IMR-90 (cell line): ENCODE results near the gene LCP1.

Experiments used
- MAFK ChIP-seq: IDR thresholded peaks from 2 replicates; pipeline ENCODE4 v1.6.1; 2012; ENCODE audit warnings: low read depth, low read length, improper control_type of control experiment
- POLR2A ChIP-seq: IDR thresholded peaks from 2 replicates; pipeline ENCODE4 v1.6.1; 2012; ENCODE audit warnings: mild to moderate bottlenecking, low read depth, low read length
- RFX5 ChIP-seq: IDR thresholded peaks from 2 replicates; pipeline ENCODE4 v1.8.0; 2012; ENCODE audit warnings: low read depth, mild to moderate bottlenecking, low read length, moderate library complexity
- SMC3 ChIP-seq: fragments of 150-350 bp; IDR thresholded peaks from 2 replicates; pipeline ENCODE4 v1.6.1; 2016; ENCODE audit warnings: low read depth, mild to moderate bottlenecking, antibody characterized with exemption, low read length, moderate library complexity
- TF ChIP-seq, protein P1 (sequence below): conservative IDR thresholded peaks from 2 replicates; pipeline ENCODE4 v1.5.1; 2012; ENCODE audit warnings: mild to moderate bottlenecking, low read depth, low read length, improper control_type of control experiment

DNA sequence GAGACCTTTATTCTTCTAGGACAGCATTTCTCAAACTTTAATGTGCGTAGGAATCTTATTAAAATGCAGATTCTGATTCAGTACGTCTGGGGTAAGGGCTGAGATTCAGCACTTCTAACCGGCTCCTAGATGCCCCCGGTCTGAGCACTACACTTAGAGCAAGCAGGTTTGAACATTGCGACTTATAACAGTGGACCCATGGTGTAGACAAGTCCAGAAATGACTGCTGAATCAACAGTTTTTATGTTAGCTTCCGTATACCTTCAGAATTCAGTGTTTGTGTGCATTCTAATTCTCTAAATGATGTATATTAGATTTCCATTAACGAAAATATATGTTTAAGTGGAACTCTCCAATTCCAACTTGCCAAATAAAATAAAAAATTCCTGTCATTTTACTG lies 59.7 kb downstream of the LCP1 start:
- TF ChIP-seq POLR2A: no peak
- TF ChIP-seq, protein P1, sequence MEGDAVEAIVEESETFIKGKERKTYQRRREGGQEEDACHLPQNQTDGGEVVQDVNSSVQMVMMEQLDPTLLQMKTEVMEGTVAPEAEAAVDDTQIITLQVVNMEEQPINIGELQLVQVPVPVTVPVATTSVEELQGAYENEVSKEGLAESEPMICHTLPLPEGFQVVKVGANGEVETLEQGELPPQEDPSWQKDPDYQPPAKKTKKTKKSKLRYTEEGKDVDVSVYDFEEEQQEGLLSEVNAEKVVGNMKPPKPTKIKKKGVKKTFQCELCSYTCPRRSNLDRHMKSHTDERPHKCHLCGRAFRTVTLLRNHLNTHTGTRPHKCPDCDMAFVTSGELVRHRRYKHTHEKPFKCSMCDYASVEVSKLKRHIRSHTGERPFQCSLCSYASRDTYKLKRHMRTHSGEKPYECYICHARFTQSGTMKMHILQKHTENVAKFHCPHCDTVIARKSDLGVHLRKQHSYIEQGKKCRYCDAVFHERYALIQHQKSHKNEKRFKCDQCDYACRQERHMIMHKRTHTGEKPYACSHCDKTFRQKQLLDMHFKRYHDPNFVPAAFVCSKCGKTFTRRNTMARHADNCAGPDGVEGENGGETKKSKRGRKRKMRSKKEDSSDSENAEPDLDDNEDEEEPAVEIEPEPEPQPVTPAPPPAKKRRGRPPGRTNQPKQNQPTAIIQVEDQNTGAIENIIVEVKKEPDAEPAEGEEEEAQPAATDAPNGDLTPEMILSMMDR: no peak
- TF ChIP-seq RFX5: no peak
- peak; percentile 85 for TF ChIP-seq MAFK
- no peak for TF ChIP-seq SMC3
